NCI-H146 treated with DMSO at 0.1 percent for 48 hours (cell line): ENCODE measurements around the gene ATXN10.
A peak's percentile ranks its signal among the peaks of the same experiment; 100 is the strongest.

ENCODE experiments used
- DNase-seq: peaks from one replicate; lab custom pipeline; 2025; ENCODE audit not compliant: unreplicated experiment; lab: John Stamatoyannopoulos, UW

The ATXN10 gene

DNA sequence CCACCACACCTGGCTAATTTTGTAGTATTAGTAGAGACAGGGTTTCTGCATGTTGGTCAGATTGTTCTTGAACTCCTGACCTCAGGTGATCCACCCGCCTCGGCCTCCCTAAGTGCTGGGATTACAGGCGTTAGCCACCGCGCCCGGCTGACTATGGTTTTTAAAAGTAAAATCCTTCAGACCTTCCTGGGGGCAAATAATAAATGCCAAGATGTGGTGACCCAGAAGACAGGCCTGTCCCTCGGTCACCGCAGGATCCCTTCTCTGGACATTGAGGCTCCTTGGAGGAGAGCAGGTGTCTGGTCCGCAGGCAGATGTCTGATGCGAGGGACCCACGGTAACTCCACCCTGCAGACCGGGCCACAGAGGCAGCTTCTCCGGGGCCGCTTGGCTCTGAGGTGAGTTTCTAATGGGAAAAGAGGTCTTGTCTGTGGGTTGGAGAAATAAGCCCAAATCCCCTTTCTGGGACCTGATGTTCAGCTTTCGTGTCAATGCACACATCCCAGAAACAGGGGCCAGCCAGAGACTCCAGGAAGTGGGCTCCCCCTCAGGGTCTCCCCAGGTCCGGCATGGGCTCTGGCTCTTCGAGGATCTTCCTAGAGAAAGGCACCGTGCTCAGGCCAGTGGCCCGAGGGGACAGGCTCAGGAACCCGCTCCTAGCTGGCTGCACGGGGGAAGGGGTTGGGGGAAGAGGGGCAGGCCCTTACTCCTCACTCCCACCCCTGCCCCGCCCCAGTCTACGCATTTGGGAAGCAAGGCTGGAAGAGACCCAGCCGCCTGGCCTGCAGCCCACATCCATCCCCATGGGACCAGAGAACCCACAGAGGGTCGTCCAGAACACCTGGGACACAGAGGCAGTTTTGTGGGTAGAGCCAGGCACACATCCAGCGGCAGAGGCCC, 204.8 kb downstream of the ATXN10 start:
- DNase-seq = no peak

DNA sequence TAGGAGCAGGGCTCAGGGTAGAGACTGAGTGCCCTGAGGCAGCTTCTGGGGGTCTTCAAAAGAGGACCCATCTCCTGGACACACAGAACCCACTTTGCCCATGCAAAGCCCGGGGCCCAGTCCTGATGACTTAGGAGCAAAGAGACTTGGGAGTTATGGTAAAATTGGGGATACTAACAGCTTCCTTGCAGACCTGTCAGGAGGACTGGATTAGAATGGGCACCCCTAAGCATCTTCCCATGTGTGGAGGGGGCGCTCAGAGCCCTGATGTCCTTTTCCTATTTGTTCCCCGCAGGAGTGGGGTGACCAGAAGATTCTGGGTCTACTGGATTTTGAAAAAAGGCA, 205.4 kb downstream of the ATXN10 start:
- no peak for DNase-seq

DNA sequence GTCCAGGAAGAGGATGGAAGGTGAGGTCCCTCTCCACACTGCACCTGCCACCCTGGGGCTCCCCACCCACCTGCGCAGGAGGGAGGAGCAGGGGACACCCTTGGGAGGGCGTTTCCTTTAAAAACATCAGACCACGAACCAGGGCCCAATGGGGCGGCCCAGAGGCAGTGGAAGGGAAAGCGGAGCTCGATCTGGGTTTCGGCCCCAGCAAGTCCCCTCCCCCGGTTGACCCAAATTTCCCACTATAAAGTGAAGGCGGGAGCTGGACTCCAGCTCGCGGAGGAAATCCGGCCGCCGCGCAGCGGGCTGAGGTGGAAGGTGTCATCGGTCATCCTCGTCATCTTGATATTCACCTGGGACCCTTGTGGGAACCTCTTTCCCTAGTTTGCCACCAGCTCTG, 206.0 kb downstream of the ATXN10 start:
- DNase-seq = no peak

DNA sequence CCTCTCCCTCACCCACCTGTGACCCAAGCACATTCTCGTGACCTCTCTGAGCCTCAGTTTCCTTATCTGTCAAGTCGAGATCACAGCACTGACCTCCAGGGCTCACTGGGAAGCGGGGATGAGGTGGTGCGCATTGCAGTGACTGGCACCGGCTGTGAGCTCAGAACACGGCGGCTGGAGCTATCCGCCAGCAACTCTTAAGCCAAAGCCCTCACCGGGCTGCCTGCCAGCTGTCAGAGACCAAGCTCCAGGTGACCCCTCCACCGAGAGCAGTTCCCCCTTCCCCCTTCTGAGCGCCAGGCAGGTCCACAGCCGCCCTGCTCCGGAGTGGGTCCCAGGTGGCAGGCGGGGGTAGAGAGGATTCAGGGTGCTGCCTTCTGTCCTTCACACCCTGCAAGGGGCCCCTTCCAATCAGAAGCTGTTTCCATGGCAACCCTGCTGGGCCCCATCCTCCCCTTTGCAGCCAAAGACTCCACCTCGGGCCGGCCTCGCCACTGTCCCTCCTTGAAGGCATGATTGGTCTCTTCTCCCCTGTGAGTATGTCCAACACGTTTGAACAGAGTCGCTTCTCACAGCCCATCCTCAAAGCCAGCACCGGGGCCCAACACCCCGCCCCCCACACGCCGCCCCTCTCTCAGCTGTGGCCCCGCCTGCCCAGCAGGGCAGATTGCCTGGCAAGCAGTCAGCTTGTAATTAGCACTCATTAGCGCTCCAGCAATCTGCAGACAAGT, 206.6 kb downstream of the ATXN10 start:
- peak; percentile 43 for DNase-seq

DNA sequence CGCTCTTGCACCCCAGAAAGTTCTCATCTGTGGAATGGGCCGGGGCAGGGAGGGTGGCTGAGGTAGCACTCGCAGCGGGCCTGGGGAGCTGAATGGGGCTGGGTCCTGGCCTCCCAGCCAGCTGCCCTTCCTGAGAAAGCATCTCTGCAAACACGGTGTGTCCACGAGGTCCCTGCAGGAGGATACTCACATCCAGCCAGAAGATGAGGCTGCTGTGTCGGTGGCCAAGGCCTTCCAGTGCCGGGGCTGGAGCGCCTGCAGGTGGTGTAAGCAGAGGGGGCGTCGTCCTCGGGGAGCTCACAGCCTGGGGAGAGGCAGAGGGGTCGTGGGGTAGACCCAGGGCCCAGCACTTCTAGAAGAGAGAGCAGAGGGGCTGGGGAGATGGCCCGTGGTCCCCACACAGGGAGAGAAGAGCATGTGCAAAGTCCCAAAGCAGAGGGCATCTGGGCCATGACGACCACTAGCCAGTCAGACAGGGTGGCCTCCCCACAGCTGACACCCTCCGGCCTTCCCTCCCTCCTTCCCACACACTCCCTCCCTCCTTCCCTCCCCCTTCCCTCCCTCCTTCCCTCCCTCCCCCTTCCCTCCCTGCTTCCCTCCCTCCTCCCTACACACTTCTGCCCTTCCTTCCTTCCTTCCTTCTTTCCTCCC, 207.4 kb downstream of the ATXN10 start:
- no peak for DNase-seq

DNA sequence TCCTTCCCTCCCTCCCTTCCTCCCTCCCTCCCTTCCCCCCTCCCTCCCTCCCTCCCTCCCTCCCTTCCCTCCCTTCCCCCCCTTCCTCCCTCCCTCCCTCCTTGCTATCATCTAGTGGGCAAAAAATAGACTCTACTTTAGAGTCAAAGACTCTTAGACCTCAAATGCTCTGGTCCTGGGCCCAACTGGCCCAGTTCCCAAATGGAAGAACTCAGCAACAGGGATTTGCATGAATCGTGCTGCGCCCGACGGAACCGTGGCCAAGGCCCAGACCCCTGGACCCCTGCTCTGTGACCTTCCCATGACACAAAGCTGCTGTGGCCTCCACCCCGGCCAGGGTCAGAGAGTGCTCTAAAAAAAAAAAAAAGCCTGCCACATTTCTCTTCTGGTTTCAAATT, 207.9 kb downstream of the ATXN10 start:
- no peak for DNase-seq

DNA sequence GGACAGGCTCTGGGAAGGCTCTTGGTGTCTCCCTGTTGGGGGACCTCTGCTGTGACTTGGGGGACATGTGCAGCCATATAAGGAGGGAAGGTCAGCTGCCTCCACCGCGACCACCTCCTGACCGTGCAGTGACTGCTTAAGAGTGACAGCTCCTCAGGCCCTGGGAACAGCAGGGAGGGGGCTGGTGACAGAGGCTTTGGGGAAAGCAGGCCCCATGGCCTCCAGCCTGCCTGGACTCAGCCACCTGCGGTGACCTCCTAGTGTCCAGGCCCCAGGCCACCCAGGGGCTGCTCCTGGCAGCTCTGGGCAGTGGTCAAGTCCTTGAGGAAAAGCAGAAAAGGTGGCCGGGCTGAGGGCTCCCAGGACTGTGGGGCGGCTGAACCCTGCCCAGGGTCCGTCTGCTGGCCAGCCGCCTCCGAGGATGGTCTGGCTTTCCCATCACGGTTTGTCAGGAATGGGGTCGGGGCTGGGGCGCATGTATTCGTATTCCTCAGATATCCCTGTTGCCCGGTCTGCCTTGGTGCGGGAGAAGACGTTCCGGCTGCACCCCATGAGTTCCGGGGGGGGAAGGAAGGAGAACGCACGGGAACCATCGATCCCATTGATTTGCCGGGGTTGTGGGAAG, 208.6 kb downstream of the ATXN10 start:
- DNase-seq = no peak

DNA sequence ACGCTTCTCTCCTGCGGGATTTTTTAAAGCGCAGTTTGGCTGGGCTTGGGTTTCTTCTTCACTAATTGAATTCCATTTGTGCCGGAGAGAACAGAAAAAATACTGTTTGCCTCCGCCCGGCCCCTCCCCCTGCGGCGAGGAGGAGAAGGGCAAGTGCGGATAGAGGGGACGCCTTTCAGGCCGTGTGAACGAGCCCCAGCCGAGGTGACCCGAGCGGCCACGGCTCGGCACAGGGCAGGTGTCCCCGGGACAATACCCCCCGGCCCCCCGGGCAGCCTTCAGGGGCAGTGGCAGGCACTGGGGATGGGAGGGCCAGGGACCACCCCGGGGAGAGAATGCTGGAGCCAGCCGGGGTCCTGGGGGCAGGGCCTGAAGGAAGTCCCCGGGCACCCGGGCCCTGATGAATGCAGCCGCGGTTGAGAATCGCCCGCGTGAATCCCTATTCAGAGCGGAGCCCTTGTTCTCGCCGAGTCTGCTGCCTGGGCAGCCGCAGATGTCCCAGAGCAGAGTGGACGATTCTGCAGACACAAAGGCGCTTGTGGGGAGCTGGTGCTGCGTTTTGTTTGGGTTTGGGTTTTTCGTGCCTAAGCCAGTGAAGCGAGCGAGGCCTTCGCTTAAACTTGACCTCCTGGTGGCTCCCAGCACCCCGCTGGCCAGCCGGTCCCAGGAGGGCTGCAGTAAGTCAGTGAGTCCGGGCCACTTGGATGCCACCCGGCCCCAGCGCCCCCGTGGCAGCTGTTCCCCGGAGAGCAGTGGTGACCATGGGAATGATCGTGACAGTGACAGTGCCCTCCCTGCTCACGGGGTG, 209.3 kb downstream of the ATXN10 start:
- no peak for DNase-seq

DNA sequence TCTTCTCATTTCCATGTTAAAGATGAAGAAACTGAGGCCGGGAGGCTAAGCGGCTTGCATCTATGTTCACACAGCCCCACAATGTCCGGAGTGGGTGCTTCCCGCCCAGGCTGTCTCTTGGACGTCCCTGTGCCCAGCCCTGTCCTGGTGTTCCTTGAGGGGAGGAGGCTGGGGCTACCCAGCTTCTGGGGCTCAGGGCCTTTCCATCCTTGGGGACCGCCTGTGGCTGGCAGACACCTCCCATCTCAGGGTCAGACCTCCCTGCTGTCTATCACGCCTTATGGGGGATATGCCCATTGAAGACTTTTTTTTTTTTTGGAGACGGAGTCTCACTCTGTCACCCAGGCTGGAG, 209.9 kb downstream of the ATXN10 start:
- no peak for DNase-seq

DNA sequence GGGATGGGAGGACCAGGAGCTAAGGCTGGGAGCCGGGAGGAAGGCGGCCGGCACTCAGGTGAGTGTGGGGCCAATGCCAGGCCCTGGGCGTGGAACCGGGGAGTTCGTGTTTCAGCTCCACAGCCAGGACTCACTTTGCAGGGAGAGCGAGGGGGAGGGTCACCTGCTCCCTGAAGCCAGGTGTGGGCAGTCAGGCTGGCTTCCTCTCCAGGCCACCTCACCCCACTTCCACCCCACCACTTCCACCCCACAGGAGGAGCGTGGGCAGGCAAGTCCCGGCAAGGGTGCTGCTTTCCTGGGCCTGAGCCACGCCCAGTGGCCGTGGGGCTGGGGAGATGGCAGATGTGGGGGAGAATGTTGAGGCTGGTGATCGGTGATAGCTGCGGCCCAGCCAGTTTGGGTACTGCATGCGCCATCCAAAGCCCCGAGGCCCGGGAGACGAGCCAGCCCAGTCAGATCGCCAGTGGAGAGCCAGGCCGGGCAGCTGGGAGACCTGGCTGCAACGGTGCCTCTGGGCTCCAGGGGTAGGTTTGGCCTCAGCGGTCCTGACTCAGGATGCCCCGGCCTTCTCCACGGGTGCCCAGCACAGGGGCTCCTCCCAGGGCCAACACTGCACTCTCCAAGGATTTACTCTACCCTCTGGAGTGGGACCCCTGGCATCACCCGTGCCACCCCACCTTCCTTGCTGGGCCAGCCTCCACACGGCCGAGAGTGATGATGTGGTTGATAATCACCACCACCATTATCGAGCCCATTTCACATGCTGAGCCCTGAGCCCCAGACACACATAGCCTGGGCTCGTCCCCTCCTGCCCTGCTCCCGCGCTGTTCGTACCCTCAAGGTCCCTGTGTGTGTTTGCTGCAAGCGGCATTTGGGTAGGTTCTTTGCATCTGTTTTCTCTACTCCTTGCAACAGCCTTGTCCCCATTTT, 211.5 kb downstream of the ATXN10 start:
- DNase-seq = no peak

DNA sequence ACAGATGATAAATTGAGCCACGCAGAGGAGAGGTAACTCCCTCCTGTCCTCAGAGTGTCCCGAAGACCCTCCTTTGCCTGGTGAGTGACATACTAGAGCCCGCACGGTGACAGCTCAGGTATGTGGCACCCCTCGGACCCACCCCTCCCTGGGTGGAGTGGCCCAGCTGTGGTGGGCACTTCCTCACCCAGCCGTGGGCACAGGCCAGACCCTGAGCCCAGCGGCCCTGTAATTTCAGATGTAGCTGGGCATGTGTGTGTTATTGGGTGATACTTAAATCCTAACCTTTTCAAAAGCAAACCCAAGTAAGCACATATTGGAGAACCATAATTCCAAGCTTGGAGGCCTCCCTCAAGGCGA, 212.2 kb downstream of the ATXN10 start:
- no peak for DNase-seq

DNA sequence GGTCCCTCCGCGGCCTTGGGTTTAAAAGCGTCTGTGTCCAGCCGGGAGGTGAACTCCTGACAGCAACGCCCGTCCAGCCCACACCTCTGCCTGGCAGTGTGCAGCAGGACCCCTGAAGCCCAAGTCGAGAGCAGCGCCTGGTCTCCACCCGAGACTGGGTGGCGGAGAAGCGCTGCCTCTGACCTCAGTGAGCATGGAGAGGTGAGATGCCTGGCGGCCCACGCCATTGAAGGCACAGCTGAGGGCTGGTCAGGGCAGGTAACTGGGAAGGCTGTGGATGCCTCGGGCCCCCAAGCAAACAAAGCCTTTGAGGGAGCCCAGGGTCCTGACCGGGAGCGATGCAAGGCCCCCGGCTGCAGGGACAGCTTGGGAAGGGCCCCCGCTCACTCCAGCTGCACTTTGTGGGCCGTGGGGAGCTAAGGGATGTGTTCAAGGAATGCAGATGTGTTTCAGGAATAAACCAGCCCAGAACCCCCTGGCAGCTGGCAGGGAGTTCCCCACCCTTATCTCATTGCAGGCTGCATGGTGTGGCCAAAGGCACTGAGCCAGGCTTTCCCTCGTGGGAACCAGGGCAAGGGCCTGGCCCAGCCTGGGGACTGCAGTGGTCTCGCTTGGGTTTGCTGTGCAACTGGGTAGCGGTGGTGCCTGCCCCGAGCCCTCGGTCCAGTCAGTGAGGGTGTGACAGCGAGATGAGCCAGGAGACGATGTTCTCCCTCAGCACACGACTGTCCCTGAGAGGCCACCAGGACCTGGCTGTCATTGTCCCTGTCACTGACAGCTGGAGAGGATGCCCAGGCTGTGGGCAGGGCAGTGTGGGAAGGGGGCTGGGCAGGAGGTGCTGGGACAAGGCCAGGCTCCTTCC, 212.8 kb downstream of the ATXN10 start:
- no peak for DNase-seq

DNA sequence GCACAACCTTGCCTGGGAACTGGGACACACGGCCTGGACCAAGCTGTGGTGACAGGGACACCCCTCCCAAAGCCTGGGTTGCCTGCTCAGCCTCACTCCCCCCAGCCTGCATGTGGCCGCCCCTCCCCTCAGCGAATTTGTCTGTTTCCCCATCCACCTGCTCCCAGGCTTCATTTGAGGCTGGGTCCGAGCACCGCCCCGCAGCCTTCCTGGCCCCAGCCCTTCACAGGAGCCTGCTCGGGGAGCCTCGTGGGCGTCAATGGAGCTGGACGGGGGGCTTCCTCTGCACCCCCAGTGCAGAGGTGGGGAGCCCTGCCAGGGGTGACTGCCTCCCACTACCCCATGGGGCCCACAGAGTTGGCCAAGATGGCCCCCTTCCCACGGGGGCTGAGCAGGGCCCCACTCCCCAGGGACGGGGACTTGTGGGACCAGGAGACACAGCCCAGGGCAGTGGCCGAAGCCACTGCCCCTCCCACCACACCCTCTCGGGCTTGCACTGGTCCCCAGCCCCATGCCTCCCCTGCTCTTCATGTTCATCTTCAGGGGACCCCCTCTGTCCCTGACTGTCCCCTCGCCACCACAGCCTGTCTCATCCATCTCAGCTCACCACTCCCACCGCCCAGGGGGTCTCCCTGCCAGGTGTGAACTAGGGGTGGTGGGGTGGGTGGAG, 213.7 kb downstream of the ATXN10 start:
- no peak for DNase-seq

DNA sequence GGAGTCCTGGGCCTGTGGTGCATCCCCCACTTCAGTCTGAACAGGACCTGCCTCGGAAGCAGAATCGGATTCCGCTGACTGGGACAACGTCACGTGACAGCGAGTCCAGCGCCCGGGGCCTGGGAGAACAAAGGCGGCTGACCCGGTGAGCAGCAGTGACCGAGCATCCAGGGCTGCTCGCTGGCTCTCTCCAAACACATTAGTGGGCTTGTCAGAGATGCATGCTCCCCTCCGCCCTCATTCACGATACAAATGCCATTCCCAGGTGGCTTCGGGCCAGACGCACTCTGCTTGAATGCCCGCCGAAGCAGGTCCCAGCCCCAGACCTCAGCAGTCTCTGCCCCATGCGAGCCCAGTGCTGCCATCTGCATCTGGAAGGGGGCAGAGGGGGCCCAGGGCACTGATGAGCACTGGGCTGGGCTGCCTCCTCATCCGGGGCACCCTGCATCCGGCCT, 214.3 kb downstream of the ATXN10 start:
- DNase-seq = no peak

DNA sequence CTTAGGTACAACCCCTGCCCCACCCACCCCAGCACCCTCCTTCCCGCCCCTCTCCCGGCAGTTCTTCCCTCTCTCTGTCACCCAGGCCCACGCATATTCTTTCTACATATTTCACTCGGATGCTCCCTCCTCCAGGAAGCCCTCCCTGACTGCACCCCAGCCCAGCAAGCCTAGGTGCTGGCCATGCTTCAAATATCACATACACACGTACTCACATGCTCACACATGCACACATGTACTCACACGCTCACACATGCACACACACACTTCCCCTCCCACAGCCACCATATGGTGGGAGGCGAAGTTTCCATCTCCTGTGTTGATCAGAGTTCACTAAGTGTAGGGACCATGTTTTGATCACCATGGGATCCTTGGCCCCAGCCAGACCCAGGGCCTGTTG, 214.9 kb downstream of the ATXN10 start:
- no peak for DNase-seq

DNA sequence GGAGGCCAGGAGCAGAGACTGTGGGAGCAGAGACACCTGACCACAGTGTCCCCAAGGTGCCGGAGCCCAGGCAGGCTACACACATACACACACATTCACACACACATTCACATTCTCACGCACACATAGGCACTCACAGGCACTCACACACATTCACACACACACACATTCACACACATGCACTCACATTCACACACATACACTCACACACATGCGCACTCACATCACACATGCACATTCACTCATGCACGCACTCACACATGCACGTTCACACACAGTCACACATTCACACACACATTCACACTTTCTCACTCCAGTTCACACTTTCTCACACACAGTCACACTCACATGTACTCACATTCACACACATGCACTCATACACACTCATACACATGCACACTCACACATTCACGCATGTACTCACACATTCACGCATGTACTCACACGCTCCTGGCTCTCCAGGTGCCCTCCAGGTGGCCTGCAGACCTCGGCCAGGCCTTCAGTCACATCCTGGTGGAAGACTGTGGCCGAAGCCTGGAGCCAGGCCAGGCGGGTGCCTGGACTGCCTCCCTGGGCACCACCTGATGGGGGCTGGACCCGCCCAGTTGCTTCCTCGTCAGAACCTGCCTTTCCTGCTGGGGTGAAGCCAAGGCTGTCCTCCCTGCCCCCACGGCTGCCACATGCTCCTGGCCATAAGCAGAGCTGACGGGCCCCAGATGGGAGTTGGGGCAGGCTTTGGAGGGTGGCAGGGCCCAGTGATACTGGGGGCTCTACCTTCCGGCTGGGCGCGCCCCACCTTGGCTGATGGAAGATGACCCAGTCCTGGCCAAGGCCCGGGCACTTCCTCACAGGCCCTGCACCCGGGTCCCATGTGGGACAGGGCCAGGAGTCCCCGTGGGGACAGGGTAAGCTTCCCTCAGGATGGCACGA, 215.8 kb downstream of the ATXN10 start:
- no peak for DNase-seq
